NCI-H510A treated with DMSO at 0.1 percent for 48 hours (cell line): ENCODE results near the gene GPR146.

Experiments
- DNase-seq: peaks from one replicate; lab custom pipeline; 2025; lab: John Stamatoyannopoulos, UW

GPR146 gene

GRCh38 chr7:1043552-1044188 lies 676 bp upstream of the GPR146 start:
- no peak for DNase-seq

- DNase-seq = no peak
Observed at GRCh38 chr7:1045069-1046063, 1.0 kb downstream of the GPR146 start.

- no peak for DNase-seq
Observed at GRCh38 chr7:1046722-1047679, 2.7 kb downstream of the GPR146 start.

GRCh38 chr7:1049006-1049741 lies 4.8 kb downstream of the GPR146 start:
- DNase-seq = no peak

- DNase-seq = no peak
Observed at GRCh38 chr7:1049801-1050200, 5.5 kb downstream of the GPR146 start.

- DNase-seq = no peak
Observed at GRCh38 chr7:1050254-1050906, 6.0 kb downstream of the GPR146 start.

GRCh38 chr7:1050956-1051690 lies 6.8 kb downstream of the GPR146 start:
- no peak for DNase-seq

- DNase-seq = no peak
Observed at GRCh38 chr7:1052031-1052818, 7.9 kb downstream of the GPR146 start.

- DNase-seq = no peak
Observed at GRCh38 chr7:1053002-1053411, 8.7 kb downstream of the GPR146 start.

GRCh38 chr7:1053816-1054370 lies 9.5 kb downstream of the GPR146 start:
- DNase-seq = no peak

- no peak for DNase-seq
Observed at GRCh38 chr7:1054438-1054837, 10.1 kb downstream of the GPR146 start.

- peak; percentile 24 for DNase-seq
Observed at GRCh38 chr7:1054861-1055450, 10.6 kb downstream of the GPR146 start.

- DNase-seq = no peak
Observed at GRCh38 chr7:1055491-1055955, 11.2 kb downstream of the GPR146 start.

GRCh38 chr7:1055956-1056784 lies 11.8 kb downstream of the GPR146 start:
- no peak for DNase-seq

- no peak for DNase-seq
Observed at GRCh38 chr7:1056785-1057410, 12.6 kb downstream of the GPR146 start.

GRCh38 chr7:1057416-1058291 lies 13.3 kb downstream of the GPR146 start:
- no peak for DNase-seq
